Gastrocnemius medialis (tissue), 4 donors: Measurements from ENCODE around the gene NPAS4.

Experiments
- CTCF ChIP-seq, 5 experiments: fragments of 450-650 bp in 3 of 5; fragments of 200-600 bp in 2 of 5; sonication (generic) in 2 of 5; IDR thresholded peaks in 4 of 5; conservative IDR thresholded peaks in 1 of 5; 1 replicate in 4 of 5; 2 replicates in 1 of 5; pipeline ENCODE4 v1.5.1; 2016 to 2019; ENCODE audit warnings: antibody characterized with exemption in 5 of 5, mild to moderate bottlenecking in 3 of 5, moderate library complexity in 3 of 5
- POLR2A ChIP-seq, 2 donors: fragments of 450-650 bp; IDR thresholded peaks; one replicate each; pipeline ENCODE4 v1.6.1; 2017; ENCODE audit warnings: antibody characterized with exemption in 2 of 2, mild to moderate bottlenecking in 2 of 2, moderate library complexity in 2 of 2

- no peak for TF ChIP-seq POLR2A (IDR thresholded peaks at IDR 0.05)
- no peak for TF ChIP-seq CTCF (IDR thresholded peaks at IDR 0.05 in 4 of 5, conservative IDR thresholded peaks at IDR 0.05 in 1 of 5)
Measured at GRCh38 chr11:66454828-66455227, 34.0 kb downstream of the NPAS4 start.
